Amniotic stem cell (primary cell): ENCODE measurements around the gene RAET1E.
"Not testable (repeated sequence)": the region's sequence is repeated elsewhere in the genome, so short reads cannot be mapped to it uniquely, and the experiment has no call there.

Experiments used
- DNase-seq: peaks from one replicate; lab custom pipeline; 2025; lab: John Stamatoyannopoulos, UW

The RAET1E gene

GRCh38 chr6:149861603-149862423 is 36.1 kb downstream of the RAET1E start:
- no peak for DNase-seq

- no peak for DNase-seq
These were observed 36.9 kb downstream of the RAET1E start for GRCh38 chr6:149860834-149861602.

DNA sequence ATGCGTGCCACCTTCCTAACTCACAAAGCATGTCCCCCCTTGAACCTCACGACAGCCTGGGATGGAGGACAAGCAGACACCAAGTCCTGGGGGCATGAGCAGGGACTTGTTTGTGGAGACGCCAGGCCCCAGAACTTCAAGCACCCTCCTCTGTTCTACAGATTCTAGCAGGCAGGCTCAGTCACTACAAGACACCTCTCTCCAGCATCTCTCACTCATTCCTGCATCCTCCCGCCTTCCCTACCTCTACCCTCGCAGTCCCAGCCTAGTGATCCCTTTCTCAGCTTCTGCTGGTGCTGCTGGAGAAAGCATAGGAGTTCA is 37.4 kb downstream of the RAET1E start:
- no peak for DNase-seq

DNA sequence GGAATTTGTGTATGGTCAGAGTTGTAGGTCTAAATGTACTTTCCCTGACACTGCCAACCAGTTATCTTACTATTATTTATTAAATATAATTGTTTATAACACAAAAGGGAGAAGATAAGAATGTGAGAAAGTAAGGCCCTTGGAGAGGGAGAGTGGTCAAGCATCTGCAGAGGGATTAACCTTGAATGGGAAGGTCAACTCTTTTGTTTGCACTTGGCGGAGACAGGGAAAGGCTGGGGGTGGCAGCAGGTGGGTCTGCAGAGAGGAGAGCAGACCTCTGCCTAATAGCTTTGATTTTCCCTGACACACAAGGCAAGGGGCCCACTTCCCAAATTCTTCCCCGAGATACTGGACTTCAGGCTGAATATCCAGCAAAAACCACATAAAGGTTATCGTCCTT is 38.0 kb downstream of the RAET1E start:
- DNase-seq, result no peak

DNA sequence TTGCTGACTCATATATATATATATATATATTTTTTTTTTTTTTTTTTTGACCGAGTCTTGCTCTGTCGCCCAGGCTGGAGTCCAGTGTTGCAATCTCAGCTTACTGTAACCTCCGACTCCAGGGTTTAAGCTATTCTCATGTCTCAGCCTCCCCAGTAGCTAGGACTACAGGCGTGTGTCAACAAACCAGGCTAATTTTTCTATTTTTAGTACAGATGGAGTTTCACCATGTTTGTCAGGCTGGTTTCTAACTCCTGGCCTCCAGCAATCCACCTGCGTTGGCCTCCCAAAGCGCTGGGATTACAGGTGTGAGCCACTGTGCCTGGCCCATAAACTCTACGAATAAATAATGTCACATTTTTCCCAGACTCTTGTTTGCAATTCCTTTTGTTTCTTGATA is 38.5 kb downstream of the RAET1E start:
- no peak for DNase-seq

GRCh38 chr6:149857541-149857940 is 40.4 kb downstream of the RAET1E start:
- DNase-seq, result no peak

- no peak for DNase-seq
These were observed 41.5 kb downstream of the RAET1E start for GRCh38 chr6:149856256-149856994.

- DNase-seq, result no peak
These were observed 42.2 kb downstream of the RAET1E start for GRCh38 chr6:149855741-149856140.

GRCh38 chr6:149855040-149855654 is 42.8 kb downstream of the RAET1E start:
- DNase-seq, result peak; percentile 90

DNA sequence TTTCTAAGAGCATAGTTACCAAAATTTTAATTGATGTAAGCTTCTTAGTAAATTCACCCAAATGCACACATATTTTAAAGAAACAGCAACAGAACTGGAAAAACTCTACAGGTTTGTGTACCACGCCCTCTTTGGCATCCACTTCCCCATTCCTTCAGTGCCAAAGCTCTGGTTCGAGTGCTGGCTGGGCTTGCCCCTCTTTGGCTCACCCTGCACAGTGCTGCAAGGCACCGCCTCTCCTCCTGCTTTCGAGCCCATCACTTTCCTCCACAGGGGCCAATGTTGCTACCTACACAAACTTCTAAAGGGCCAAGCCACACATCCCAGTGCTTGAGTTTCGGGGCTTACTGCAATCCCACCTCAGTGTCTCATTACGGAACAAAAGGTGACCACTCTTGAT is 43.4 kb downstream of the RAET1E start:
- no peak for DNase-seq

GRCh38 chr6:149854017-149854416 is 43.9 kb downstream of the RAET1E start:
- DNase-seq, result not testable (repeated sequence)

DNA sequence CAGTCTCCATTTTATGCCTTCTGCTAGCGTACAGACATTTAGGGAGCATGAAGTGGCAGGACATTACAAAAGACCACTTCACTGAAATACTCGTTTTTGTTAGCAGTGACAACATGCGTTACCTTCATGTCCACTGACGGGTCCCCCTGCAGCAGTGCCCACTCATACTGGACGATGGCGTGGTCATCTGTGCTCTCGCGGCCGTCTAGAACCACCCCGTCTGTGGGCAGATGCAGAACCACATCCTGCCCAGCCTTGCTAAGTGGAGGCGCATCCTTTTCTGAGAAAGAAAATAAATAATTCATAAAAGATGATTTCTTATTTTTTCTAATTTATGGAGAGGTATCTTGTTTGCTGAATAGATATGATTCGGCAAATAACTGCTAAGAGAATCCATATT is 45.0 kb downstream of the RAET1E start:
- DNase-seq, result no peak

- no peak for DNase-seq
These were observed 45.7 kb downstream of the RAET1E start for GRCh38 chr6:149852180-149852579.

DNA sequence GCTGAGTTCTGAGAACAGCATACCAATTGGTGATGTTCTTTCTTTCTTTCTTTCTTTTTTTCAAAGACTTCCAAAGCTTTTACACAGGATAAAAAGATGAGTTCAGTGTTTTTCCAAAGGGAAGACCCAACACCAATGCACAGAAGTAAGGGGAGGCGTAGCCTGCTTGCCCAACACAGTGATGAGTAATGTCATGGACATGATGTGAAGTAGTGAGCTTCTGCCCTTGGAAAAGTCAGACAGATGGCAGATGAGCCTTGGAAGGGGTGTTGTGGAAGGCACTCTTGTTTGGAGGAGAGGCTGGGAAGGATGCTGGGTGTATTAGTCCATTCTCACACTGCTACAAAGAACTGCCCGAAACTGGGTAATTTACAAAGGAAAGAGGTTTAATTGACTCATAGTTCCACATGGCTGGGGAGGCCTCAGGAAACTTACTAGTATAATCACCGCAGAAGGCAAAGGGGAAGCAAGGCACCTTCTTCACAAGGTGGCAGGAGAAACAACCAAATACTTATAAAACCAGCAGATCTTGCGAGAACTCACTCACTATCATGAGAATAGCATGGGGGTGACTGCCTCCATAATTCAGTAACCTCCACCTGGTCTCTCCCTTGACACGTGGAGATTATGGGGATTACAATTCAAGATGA is 46.3 kb downstream of the RAET1E start:
- DNase-seq, result no peak

- DNase-seq, result not testable (repeated sequence)
These were observed 49.6 kb downstream of the RAET1E start for GRCh38 chr6:149848343-149848742.
